HG02642 (cell line): ENCODE results near the gene DIP2C.

ENCODE experiments used
- ATAC-seq: cut with Tn5 transposase; IDR thresholded peaks from one replicate; pipeline ENCODE4 v1.9.1; 2021; ENCODE audit warnings: mild to moderate bottlenecking; ENCODE audit not compliant: unreplicated experiment, poor library complexity

DIP2C gene

DNA sequence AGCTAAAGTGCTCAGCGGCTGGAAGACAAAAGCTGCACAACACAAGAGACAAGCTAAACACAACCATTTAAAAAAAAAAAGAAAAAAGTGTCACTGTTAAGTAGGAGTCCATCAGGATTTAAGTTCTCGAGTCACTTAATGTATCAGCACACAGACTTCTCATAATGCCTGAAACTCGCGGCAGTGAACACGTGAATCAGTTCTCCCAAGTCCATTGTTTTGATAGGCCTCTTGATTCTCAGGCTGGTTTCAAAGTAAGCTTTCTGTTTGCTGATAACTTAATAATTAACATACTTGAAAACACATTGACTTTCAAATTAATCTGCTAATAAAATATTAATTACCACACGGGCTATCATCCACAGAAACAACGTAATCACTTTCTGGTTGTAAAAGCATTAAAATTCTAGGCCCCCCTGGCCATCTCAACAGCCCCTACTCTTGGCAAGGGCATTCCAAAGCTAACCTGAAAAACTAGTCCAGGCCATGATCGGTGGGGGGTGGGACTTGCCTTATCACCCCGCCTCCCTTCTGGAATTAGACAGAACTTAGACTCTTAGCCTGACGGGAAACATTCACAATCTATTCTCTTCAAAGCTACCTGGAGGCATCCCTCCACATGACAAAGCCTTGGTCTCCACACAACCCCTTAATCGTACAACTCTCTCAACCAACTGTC lies 129.0 kb downstream of the DIP2C start:
- no peak for ATAC-seq

DNA sequence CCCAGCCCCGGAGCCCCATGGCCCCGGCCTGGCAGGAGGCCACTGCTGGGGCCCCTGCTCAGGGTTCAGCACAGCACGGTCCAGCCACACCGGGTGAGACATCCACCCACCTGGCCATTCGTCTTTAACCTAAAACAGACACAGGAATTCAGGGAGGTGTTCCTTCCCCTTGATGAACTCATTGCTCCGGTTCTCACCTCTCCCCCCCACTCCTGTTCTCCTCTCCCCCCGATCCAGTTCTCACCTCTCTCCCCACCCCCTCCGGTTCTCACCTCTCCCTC lies 129.8 kb downstream of the DIP2C start:
- no peak for ATAC-seq

DNA sequence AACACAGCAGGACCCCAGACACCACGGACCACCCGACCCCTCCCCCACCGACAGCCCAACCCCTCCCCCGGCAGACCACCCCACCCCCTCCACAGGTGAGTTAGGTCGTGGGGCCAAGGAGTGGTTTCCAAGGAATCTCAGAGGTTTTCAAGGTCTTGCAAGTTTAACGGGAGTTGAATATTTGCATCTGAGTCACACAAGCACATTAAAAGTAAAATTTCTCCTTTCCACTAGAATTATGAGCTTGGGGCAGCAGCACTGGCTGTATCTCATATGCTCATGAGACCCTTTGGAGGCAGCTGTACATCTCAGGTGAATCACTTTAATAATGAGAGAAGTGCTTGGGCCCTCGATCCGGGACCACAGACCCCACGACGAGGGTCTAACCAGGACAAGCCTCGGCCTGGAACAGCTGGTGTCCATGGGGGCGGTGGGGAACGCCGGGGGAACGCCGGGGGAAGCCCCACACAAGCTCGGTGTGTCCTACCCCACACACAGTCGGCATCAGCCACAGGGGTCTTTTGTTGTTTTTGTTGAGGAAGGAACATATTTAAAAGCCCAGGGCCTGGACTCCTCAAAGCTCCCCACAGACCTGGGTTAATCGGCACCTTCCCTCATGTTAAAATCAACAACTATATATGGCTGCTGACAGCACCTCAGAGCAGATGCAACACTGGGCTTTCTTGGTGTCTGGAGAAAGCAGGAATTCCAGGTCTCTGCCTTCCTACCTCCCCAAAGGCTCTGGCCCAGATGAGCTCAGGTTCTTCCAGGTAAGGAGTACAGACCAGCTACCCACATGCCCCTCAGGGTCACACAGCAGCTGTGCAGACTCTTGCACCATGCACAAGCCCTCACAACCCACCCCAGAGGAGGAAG lies 130.3 kb downstream of the DIP2C start:
- ATAC-seq = no peak

DNA sequence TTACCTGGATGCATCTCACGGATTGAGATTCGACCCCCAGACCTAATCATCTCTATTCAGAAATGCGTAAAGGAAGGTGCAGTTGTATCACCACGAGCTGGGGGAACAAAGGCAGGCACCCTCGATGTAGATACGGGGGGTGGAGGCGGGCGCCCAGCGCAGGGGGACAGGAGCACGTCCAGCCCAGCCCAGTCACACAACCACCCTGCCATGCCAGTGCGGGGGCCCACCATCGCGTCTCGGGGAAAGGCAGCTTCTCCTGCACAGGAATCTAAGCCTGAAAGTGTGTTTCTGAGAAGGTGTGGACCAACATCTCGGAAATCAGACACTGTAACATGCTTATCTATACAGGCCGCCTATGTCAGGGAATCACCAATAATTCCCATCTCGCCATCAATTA lies 131.1 kb downstream of the DIP2C start:
- no peak for ATAC-seq

DNA sequence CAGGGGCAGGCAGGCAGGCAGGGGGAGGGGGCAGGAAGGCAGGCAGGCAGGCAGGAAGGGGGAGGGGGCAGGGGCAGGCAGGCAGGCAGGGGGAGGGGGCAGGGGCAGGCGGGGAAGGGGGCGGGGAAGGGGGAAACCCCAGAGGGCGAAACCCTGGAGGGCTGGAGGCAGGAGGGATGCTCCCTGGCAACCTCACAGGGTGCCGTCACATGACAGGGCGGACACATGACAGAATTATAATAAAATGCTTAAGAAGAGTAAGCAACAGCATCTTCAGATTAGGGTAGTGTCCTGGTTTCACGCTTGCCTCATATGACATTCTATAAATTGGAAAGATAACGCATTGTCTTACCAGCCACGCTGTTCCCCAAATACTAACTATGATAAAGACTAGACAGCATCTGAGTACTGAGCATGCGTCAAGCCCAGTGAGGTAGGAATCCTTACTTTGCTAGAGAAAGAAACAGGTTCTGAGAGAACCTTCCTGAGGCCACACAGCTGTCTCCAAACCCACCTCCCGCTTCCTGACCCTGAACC lies 131.6 kb downstream of the DIP2C start:
- no peak for ATAC-seq

DNA sequence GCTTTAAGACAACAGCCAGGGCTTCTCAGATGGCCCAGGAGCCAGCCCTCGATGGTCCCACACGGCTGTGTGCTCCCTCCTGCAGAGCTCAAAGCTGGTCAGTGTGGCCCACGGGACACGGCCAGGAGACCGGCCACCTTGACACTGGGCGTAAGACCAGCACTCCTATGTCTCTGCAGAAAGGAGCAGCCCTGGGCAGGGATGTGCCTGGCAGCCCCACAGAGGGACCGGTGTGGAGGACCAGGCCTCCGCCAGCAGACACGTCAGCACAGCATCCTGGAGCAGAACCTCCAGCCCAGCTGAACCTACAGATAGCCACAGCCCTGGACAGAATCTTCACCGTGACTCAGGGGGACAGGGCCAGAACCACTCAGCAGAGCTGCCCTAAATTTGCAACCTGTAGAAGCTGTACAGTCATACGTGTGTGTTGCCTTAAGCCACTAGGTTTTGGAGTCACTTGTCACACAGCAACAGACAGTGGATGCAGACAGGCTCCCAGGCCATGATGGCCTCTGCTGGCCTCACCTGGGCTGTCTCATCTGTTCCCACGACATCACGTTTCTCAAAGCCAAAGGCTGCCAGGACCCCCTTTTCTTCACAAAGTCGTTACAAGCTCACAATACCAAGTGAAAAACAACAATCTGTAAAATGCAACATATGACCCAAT lies 132.4 kb downstream of the DIP2C start:
- no peak for ATAC-seq

DNA sequence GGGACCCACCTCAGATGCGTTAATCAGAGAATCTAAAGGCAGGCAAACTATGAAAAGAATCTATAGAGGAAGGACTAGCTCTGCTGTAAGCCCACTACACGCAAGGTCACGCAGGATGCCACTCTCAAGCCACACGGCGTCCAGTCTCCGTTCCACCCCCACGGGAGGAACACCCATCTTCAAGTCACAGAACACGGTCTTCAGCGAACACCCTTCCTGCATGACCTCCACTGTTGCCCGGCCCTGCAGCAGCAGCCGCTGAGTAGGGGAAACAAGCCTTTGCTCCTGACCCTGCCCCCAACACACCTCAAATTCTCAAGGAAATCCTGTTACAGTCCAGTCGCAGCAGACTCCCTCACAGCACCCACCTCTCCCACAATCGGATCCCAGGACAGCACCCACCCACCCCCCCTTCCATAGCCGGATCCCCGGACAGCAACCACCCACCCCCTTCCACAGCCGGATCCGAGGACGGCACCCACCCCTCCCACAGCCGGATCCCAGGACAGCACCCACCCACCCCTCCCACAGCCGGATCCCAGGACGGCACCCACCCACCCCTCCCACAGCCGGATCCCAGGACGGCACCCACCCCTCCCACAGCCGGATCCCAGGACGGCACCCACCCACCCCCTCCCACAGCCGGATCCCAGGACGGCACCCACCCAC lies 133.7 kb downstream of the DIP2C start:
- ATAC-seq = no peak

DNA sequence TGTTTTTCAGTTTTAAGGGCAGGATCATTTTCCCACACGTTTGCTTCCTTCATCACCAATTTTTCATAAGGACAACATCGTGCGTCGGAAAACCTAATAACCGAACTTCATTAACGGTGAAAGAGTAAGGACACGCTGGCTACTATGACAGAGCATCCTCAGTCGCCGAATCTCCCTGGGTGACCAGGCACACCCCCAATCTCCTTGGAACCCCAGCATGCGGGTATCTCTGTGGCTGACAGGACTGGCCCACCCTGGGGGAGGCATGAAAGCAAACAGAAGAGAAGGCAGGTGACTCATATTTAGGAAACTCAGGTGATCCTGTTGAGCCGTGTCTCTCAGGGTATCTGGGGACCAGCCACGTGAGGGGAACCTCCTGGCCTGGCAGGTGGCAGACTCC lies 134.2 kb downstream of the DIP2C start:
- ATAC-seq = no peak

DNA sequence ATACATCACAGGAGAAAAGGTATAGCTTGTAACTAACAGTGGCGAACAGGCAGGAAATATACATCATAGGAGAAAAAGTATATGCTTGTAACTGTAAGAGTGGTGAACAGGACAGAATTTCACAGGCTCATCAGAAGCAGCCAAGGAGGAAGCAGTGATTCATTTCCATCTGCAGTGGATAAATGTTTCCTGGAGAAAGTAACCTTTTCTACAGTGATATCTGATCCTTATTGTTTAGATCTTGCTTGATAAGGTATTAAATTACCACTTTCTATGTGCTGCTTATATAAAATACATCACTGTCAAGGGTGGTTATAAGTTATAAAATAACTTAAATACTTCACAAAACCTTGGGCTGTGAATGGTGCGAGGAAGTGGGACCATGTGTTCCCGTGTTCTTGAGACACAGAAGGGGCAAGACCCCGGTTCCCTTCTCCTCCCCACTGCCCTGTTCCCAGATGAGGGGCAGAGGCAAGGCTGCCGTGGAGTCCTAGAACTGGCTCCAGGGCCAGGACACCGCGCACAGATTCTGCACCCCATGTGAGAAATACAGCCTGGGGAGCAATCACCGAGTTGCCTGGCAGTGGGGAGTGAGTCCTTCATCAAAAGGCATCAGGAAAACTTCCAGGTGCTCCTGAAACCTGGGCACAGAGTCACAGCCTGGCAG lies 135.2 kb downstream of the DIP2C start:
- no peak for ATAC-seq

DNA sequence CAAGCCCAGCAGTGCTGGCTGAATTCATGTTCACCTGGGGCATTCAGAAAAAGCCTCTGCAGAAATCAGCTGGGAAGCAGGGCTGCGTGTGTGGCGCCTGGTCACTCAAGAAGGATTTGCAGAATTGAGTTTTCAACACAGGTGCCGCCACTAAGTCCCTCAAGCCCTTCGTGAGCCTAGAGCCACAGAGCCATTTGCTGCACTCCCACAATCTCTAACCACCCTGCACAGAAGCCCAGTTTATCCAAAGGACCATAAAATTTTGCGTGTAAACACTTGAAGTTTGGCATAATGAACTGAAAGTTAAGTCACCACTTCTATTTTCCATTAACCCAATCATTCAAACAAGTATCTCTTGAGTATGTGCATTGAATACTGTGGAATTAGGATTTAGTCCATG lies 136.2 kb downstream of the DIP2C start:
- ATAC-seq = no peak

DNA sequence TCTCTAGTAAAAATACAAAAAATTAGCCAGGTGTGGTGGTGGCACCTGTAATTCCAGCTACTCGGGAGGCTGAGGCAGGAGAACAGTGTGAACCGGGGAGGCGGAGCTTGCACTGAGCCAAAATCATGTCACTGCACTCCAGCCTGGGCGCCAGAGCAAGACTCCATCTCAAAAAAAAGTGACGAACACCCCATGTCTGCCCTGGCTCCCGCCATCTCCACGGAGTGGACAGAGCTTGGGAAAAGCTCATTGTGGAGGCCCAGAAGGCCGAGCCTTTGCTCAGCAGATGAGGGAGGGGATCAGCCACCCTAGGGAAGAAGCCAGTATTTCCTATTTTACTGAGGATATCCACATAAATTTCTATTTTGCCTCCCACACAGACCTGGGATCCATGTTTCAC lies 136.8 kb downstream of the DIP2C start:
- ATAC-seq = no peak

DNA sequence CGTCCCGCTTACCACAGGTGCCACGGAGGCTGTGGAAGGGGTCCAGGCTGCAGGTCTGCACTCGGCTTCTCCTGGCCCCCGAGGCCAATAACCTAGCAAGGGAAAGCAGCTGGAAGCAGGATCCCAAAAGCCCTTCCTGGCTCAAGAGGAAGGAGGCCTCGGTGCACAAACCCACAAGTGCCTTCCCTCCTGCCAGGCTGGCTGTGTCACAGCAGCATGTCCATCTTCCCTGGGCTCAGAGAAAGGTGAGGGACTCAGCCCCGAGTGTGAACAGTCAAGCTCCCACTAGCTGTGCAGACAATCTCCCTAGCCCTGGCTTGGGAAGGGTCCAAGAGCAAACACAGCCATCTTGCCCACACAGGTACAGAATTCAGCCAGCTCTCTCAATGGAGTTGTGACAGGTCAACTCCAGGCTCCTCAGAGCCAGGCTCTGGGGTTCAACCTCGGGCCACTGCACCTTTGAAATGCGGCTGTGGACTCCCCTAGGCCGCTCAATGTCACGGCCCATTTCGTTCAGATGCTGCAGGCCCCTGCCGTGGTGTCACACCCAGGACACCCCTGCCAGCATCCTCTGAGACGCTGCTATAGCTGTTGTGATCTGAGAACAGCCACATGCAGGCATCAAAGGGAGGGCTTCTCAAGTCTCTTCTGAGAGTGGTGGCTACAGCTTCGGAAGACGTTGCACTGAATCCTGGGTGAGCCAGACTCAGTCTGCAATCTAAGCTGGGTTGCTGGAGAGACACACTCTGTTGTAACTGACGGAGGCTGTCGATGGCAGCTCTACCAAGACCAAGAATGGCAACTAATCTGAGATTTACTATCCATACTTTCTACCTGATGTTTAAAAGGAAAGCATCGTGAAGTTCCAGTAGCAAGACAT lies 137.9 kb downstream of the DIP2C start:
- ATAC-seq = no peak

DNA sequence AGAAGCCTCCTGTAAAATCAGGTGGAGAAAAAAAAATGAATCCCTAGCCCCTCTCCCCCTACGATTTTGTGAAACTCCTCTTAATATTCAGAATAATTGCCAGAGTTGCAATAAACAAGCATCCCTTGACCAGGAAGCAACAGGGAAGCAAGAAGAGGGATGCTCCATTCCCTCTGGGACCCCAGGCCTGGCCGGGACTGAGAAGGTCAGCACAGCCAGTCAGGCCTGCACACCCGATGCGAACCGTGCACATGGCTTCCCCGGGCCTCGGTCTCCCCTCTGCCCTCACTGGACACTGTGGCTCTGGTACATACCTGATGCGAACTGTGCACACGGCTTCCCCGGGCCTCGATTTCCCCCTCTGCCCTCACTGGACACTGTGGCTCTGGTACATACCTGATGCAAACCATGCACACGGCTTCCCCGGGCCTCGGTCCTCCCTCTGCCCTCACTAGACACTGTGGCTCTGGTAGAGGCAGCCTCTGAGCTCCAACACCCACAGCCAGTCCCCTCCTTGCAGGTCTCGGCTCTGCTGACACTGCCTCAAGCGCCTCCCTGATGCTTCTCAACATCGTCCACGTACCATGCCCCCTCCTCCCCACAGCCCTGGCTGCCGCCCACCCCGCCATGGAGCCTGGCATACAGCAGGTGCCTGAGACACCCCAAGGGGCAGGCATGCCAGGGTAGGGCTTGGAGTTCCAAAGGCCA lies 138.6 kb downstream of the DIP2C start:
- ATAC-seq = no peak

DNA sequence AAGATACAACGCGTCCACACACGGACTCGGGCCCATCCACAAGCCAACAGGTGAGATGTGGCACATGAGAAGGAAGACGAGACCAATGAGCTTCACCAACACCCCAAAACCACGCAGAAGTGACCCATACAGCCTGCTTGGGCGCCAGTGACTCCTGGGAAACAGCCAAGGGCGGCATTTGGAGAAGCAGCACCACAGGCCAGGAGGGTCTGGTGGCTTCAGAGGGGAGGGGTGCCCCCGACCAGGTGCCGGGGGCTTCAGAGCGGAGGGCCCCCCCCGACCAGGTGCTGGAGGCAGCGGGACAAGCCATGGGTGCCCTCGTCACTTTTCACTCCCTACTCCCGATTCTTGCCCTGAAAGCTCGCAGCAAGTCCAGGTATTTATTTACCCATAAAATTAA lies 140.1 kb downstream of the DIP2C start:
- ATAC-seq = no peak

DNA sequence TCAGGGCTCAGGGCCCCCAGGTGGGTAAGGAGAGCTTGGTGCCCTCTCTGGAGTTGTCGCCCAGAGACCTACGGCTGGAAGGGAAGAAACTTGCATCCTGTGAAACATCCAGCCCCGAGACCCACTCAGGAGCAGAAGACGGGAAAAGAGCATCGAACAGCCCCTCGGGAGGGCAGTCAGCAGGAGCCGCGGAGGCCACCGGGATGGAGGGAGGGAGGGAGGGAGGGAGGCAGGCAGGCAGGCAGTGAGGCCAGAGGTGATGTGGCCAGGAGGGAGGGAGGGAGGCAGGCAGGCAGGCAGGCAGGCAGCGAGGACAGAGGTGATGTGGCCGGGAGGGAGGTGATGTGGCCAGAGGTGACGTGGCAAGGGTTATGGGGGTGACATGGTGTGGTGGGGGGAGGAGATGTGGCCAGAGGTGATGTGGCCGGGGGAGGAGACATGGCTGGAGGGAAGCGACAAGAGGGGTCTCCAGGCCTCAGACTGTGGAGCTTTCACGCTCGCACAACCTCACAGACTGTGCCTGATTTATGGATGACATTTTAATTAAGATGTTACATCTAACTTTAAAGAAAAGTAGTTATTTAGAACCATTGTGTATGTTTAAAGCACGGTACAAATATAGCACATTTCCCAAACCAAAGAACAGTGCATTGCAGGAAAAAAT lies 141.1 kb downstream of the DIP2C start:
- no peak for ATAC-seq

DNA sequence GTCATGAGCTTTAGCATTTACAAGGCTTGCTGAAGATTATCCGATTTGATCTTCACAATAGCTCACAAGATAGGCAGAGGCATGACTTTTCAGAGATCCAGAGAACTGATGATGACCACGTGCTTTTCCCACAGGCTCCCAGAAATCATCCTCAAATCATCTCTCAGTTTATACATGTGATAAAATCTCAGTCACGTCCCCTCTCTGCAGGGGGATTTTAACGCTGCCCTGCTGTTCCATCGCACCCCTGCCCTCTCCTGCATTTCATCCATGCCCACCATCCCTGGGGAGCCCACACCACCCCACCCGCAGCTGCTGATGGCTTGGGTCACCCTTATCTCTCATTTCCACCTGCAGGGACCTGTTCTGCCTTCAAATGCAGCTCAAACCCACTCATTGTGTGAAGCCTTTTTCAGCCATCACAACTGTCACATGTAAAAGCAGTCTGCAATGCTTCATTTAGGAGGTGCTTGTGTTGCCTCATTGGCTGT lies 141.8 kb downstream of the DIP2C start:
- ATAC-seq = no peak

DNA sequence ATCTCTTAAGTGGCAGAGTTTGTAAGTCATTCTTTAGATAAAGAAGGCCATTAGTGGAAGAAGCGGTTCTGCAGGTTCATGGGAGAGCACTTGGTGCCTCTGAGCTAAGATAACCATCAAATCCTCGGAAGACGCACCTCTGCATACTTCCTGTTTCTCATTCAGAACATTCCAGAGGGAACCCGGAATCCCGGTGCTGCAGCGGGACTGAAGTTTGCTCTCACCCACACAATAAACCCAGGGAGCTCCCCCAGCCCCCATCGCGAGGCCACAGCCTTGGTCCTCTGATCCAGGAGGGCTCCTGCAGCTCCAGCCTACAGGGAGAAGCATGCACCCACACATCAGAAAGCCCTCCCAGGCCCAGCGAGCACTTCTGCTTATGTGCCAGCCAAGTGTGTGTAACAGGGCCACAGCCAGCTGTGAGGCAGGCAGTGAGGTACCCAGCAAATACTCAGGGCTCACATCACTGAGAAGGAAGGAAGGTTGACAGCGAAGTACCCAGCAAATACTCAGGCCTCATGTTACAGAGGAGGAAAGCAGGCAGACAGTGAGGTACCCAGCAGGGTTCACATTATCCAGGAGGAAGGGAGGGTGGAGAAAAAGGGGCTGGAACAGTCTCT lies 142.4 kb downstream of the DIP2C start:
- ATAC-seq = no peak

DNA sequence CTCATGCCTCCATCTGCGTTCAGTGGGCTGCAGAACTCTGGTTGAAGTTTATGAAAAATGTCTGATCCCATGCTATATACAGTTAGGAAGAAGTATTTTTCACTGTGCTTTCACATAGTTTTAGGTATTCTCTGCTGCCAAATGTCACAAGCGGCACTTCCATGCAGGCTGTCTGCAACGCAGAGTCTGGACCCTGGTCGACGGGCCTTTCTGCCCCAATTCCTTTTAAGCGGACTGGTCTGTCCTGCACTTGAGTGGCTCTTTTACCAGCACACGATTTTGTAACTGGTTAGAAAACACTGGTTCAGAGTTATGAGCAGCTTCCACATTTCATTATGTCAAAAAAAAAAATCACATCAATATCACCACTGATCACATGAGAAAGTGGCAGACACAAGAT lies 143.0 kb downstream of the DIP2C start:
- no peak for ATAC-seq
